CD4-positive, alpha-beta T cell treated with Interleukin-10 for 1 hour (primary cell): ENCODE measurements around the gene TSC22D3.
A peak's percentile ranks its signal among the peaks of the same experiment; 100 is the strongest.

ENCODE experiments used
- DNase-seq: peaks from one replicate; pipeline ENCODE4 v3.0.0-alpha.2; 2020

Gene TSC22D3

GRCh38 chrX:107730298-107730655, 45.3 kb downstream of the TSC22D3 start:
- no peak for DNase-seq

GRCh38 chrX:107729558-107730297, 45.9 kb downstream of the TSC22D3 start:
- DNase-seq, result no peak

GRCh38 chrX:107728371-107729099, 47.1 kb downstream of the TSC22D3 start:
- no peak for DNase-seq

- no peak for DNase-seq
Observed at GRCh38 chrX:107726816-107727534, 48.6 kb downstream of the TSC22D3 start.

- no peak for DNase-seq
Observed at GRCh38 chrX:107725761-107726555, 49.6 kb downstream of the TSC22D3 start.

- no peak for DNase-seq
Observed at GRCh38 chrX:107724653-107725052, 50.9 kb downstream of the TSC22D3 start.

- DNase-seq, result no peak
Observed at GRCh38 chrX:107723511-107723910, 52.1 kb downstream of the TSC22D3 start.

- DNase-seq, result no peak
Observed at GRCh38 chrX:107721966-107722707, 53.5 kb downstream of the TSC22D3 start.

GRCh38 chrX:107721318-107721717, 54.3 kb downstream of the TSC22D3 start:
- no peak for DNase-seq

- peak; percentile 80 for DNase-seq
Observed at GRCh38 chrX:107718156-107718621, 57.4 kb downstream of the TSC22D3 start.

- DNase-seq, result peak; percentile 96
Observed at GRCh38 chrX:107716816-107717700, 58.5 kb downstream of the TSC22D3 start.

GRCh38 chrX:107716118-107716684, 59.4 kb downstream of the TSC22D3 start:
- DNase-seq, result peak; percentile 44

GRCh38 chrX:107715331-107716117, 60.1 kb downstream of the TSC22D3 start:
- peak; percentile 44 for DNase-seq

- DNase-seq, result peak; percentile 57
Observed at GRCh38 chrX:107714206-107714891, 61.2 kb downstream of the TSC22D3 start.

- peak; percentile 65 for DNase-seq
Observed at GRCh38 chrX:107713543-107714205, 61.9 kb downstream of the TSC22D3 start.

GRCh38 chrX:107713203-107713542, 62.4 kb downstream of the TSC22D3 start:
- no peak for DNase-seq

- peak; percentile 81 for DNase-seq
Observed at GRCh38 chrX:107712231-107713202, 63.1 kb downstream of the TSC22D3 start.
